ENCODE results near the gene EML1. TPM values are rescaled to one million over a fixed set of nuclear protein-coding genes. Genes with fewer than 3 reads are reported as not detected.

The EML1 gene
- total and polyA plus RNA-seq, 7 donors: 3.9 to 148 (median 91.5) TPM

GRCh38 chr14:99749142-99749541 lies 44.1 kb upstream of the EML1 start:
- Histone ChIP-seq H3K27me3 (no peaks in the 10 kb centered on the region), H3K27ac (peak overlapping the region; percentile 39 to 92 (median 84)), H3K4me1 (peaks cover 0 to 86% (median 69%) of the 10 kb centered on the region in 4 donors), H3K9me3 (no peaks in the 10 kb centered on the region), H3K4me3 (no peak overlapping the region), H3K36me3 (no peaks in the 10 kb centered on the region)
- TF ChIP-seq POLR2A (IDR thresholded peaks at IDR 0.05) (no peak), CTCF (IDR thresholded peaks at IDR 0.05) (peak in 1 of 4 experiments; percentile 29)
- WGBS, 2 donors: 83 to 90% methylated on average over 13 of the region's 13 CpGs
- intact Hi-C loops (cut with DNase I): no loop called here
- DNase-seq: no peak

- TF ChIP-seq POLR2AphosphoS5 (IDR thresholded peaks at IDR 0.05) (peak in 2 of 4 donors; percentile 28 to 32), CTCF (IDR thresholded peaks at IDR 0.05) (no peak)
- Histone ChIP-seq H3K36me3 (no peaks in the 10 kb centered on the region), H3K27ac (peak overlapping the region; percentile 39 to 92 (median 84)), H3K4me1 (peaks cover 0 to 87% (median 73%) of the 10 kb centered on the region in 4 donors), H3K27me3 (no peaks in the 10 kb centered on the region), H3K9me3 (no peaks in the 10 kb centered on the region), H3K4me3 (no peak overlapping the region)
- no peak for DNase-seq
- WGBS, 2 donors: 55 to 73% methylated on average over 23 of the region's 23 CpGs
- intact Hi-C loops (cut with DNase I): no loop called here
Measured at GRCh38 chr14:99749763-99750715, 43.2 kb upstream of the EML1 start.

GRCh38 chr14:99750746-99751450 lies 42.3 kb upstream of the EML1 start:
- Histone ChIP-seq H3K27ac (peak overlapping the region; percentile 79 to 92 (median 84)), H3K4me1 (peaks cover 0 to 87% (median 74%) of the 10 kb centered on the region in 4 donors), H3K4me3 (no peak overlapping the region), H3K27me3 (no peaks in the 10 kb centered on the region), H3K9me3 (no peaks in the 10 kb centered on the region), H3K36me3 (no peaks in the 10 kb centered on the region)
- WGBS, 2 donors: 71 to 87% methylated on average over 11 of the region's 11 CpGs
- TF ChIP-seq EP300 (IDR thresholded peaks at IDR 0.05) (no peak), POLR2AphosphoS5 (IDR thresholded peaks at IDR 0.05) (no peak), POLR2A (IDR thresholded peaks at IDR 0.05) (no peak), CTCF (IDR thresholded peaks at IDR 0.05) (no peak)
- intact Hi-C loops (cut with DNase I): no loop called here
- no peak for DNase-seq

- peak overlapping the region; percentile 79 to 92 (median 84) for H3K27ac ChIP-seq
- no peak for DNase-seq
Measured at GRCh38 chr14:99751539-99752485, 41.4 kb upstream of the EML1 start.

More at GRCh38 chr14:99751539-99752485, 41.4 kb upstream of the EML1 start:
- 43 to 59% methylated on average over 25 of the region's 25 CpGs for WGBS, 2 donors
- H3K27me3 ChIP-seq: no peaks in the 10 kb centered on the region
- H3K4me1 ChIP-seq: peaks cover 0 to 87% (median 74%) of the 10 kb centered on the region in 4 donors
- no peaks in the 10 kb centered on the region for H3K9me3 ChIP-seq
- intact Hi-C loops (cut with DNase I): no loop called here
- TF ChIP-seq CTCF (IDR thresholded peaks at IDR 0.05) (no peak), POLR2A (IDR thresholded peaks at IDR 0.05) (no peak), EP300 (IDR thresholded peaks at IDR 0.05) (no peak), POLR2AphosphoS5 (IDR thresholded peaks at IDR 0.05) (peak in 1 of 4 donors; percentile 17)
- no peak overlapping the region for H3K4me3 ChIP-seq
- H3K36me3 ChIP-seq: no peaks in the 10 kb centered on the region
